T47D (cell line): Measurements from ENCODE around the gene STX18.
"Not testable (repeated sequence)": the region's sequence is repeated elsewhere in the genome, so short reads cannot be mapped to it uniquely, and the experiment has no call there.

Source experiments
- DNase-seq, 2 experiments: peaks; one replicate each; pipeline versions ENCODE4 v3.0.0 to v3.0.0-alpha.2; 2011 to 2012; ENCODE audit warnings: low read depth in 1 of 2, low spot score in 1 of 2
- JUND ChIP-seq: IDR thresholded peaks from 2 replicates; pipeline ENCODE4 v1.6.1; 2012; ENCODE audit warnings: low read depth
- in situ Hi-C: cut with HindIII; loops from 2 replicates; pipeline ENCODE4 v1.10.0; 2016; ENCODE audit warnings: low sequenced_read_pairs, low pct_unique_long_range_greater_than_20kb

Gene STX18

GRCh38 chr4:4480205-4480604 lies 61.6 kb downstream of the STX18 start:
- no peak for DNase-seq
- TF ChIP-seq JUND: no peak
- in situ Hi-C loops: no loop called here

DNA sequence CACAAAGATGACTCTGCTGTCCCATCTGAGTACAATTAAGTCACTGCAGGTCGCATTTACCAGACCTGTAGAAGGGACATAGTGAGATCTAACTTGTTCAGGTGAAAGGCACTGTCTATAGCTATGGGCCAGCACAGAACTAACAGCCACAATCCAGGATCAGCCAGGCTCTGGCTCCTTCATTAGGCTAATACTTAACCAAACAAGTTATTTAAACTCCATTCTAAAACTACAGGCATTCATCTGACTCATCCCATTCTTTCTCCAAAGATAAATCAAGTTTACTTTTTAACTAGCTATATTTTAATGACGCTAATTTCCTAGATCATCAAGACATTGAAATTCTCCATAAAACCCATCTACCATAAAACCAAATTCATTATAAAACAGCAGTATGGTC lies 62.5 kb downstream of the STX18 start:
- TF ChIP-seq JUND: no peak
- in situ Hi-C loops: no loop called here
- no peak for DNase-seq

DNA sequence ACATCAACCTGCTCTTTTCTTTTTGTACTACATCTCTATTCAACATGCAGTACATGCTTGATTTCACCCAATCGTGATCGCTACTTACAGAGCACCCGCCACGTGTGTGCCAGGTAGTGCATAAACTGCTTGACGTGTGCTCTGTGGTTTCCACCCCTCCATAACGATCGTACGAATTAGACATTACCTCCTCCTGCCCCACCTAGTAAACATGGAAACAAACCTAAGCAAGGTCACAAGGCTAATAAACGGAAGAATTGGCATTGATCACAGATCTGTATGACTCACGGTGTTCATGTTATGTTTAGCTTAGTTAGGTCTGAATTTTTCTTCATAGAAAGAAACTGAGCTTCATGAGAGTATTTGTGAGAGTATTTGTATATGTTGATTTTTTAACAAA lies 64.1 kb downstream of the STX18 start:
- no peak for TF ChIP-seq JUND
- DNase-seq: no peak
- in situ Hi-C loops: no loop called here

DNA sequence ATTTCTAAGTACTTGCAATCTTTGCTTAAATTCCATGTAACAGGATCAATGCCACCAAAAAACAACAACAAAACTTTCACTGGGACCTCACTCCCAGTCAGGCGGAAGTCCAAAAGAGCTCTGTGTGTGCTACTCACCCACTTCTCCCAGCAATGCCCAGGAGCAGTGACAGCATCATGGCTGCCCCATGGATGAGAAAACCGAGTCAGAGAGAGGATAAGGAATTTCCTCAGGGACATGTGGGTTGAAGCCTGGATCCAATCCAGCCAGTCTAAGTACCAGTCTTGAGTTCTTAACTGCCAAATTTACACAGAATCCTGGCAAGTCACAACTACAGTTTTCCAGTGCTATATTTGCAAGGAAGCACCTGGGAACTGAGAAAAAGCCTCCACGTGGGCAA lies 64.5 kb downstream of the STX18 start:
- in situ Hi-C loops: no loop called here
- TF ChIP-seq JUND: no peak
- DNase-seq: no peak

- DNase-seq: no peak
- in situ Hi-C loops: no loop called here
- no peak for TF ChIP-seq JUND
These were observed 67.4 kb downstream of the STX18 start for GRCh38 chr4:4474476-4474875.

- in situ Hi-C loops: no loop called here
- no peak for DNase-seq
- TF ChIP-seq JUND: no peak
These were observed 69.4 kb downstream of the STX18 start for GRCh38 chr4:4472344-4472958.

DNA sequence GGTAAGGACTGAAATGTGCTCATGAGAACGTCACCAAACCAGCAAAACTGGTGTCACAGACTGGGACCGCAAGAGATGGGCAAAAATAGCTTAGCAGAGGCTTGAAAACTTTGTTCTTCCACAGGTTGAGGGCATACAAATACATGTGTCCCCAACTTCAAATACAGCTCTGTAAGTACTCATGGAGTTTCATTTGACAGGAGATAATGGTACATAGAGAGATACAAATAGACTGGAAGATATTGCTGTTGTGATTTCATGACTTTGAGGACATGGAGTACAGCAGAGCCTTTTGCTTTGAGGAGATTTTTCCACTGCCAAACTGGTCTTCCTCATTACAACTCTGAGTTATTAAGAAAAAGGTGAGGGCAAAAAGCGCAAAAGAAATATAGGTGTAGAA lies 70.7 kb downstream of the STX18 start:
- in situ Hi-C loops: no loop called here

GRCh38 chr4:4470208-4470607 lies 71.6 kb downstream of the STX18 start:
- DNase-seq: no peak
- no peak for TF ChIP-seq JUND
- in situ Hi-C loops: no loop called here

More for the DNA sequence above, 70.7 kb downstream of the STX18 start:
- TF ChIP-seq JUND: no peak
- no peak for DNase-seq

- in situ Hi-C loops: not testable (repeated sequence)
These were observed 76.6 kb downstream of the STX18 start for GRCh38 chr4:4465238-4465637.

DNA sequence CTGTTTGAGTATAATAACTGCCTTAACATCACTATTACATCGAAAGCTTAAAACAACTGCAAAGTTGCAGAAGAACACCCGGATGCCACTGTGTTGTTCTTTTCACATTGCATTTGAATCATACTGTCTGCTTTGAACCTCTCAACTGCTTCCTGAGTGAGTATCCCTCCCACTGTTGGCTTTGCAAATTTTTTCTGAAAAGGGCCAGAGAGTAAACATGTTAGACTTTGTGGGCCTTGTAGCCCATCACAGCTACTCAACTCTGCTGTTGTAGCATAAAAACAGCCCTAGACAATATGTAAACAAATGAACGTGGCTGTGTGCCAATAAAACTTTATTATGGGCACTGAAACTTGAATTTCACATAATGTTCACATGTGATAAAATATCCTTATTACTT lies 78.9 kb downstream of the STX18 start:
- DNase-seq: no peak
- in situ Hi-C loops: no loop called here
- no peak for TF ChIP-seq JUND

More at GRCh38 chr4:4465238-4465637, 76.6 kb downstream of the STX18 start:
- not testable (repeated sequence) for DNase-seq

DNA sequence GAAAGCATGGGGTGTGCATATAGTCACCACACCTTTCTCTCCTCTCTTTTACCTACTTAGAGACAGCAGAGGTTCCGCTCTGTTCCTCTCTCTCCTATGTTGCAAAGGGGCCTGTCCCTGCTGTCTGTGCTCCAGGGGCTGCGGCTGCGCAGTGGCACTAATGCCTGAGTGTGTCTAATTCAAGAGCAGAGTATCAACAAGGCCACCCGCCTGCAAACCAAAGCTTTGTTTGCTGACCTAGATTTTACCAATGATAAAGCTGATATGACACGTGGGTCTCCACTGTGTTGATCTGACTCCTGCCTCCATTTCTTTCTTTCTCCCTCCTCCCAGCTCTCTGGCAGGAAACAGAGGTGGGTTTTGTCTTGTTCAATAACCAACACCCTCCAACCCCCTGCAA lies 80.0 kb downstream of the STX18 start:
- TF ChIP-seq JUND: no peak
- in situ Hi-C loops: no loop called here
- DNase-seq: no peak

GRCh38 chr4:4461178-4461577 lies 80.7 kb downstream of the STX18 start:
- no peak for DNase-seq
- TF ChIP-seq JUND: no peak
- in situ Hi-C loops: no loop called here

DNA sequence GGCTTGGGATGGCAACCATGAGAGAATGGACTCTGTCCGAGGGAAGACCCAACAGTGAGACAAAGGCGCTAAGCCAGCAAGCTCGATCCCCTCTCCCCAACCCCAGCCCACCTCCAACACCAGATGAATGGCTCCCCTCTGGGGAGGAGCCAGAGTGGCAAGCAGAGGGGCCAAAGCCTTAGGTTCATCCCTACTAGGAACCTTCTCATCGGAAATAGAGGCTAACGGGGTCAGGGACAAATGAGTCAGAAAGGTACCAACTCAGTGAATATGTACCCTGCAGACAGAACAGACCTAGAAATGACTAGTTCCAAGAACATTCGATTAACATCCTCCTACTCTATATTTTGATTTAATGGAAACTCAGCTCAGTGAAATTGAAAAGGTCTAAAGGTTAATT lies 81.1 kb downstream of the STX18 start:
- DNase-seq: no peak
- TF ChIP-seq JUND: no peak
- in situ Hi-C loops: no loop called here

- in situ Hi-C loops: no loop called here
- no peak for DNase-seq
- no peak for TF ChIP-seq JUND
These were observed 82.7 kb downstream of the STX18 start for GRCh38 chr4:4459181-4459580.
